Sigmoid colon (tissue), 3 donors: ENCODE results near the gene VPS8.

Source experiments
- CTCF ChIP-seq, 4 experiments: fragments of 450-650 bp in 3 of 4; fragments of 200-600 bp in 1 of 4; IDR thresholded peaks; one replicate each; pipeline ENCODE4 v1.5.1; 2016 to 2019; ENCODE audit warnings: antibody characterized with exemption in 4 of 4, mild to moderate bottlenecking in 3 of 4, moderate library complexity in 2 of 4
- POLR2A ChIP-seq, 2 donors: fragments of 450-650 bp; IDR thresholded peaks; one replicate each; pipeline ENCODE4 v1.6.1; 2016; ENCODE audit warnings: antibody characterized with exemption in 2 of 2, mild to moderate bottlenecking in 2 of 2, moderate library complexity in 2 of 2

GRCh38 chr3:185062191-185062590 lies 250.2 kb downstream of the VPS8 start:
- TF ChIP-seq CTCF (IDR thresholded peaks at IDR 0.05), result no peak
- no peak for TF ChIP-seq POLR2A (IDR thresholded peaks at IDR 0.05)
